ENCODE measurements around the gene GARNL3.

- no peak for TF ChIP-seq POLR2AphosphoS5 (IDR thresholded peaks at IDR 0.05; ENCODE audit: borderline replicate concordance, low read depth, low read length)
- TF ChIP-seq FOXP2 (optimal IDR thresholded peaks at IDR 0.05; ENCODE audit: control extremely low read depth, extremely low read length, insufficient read depth): no peak
- no peak for TF ChIP-seq EZH2 (IDR thresholded peaks at IDR 0.05)
Measured at GRCh38 chr9:127360250-127360649, 95.7 kb downstream of the GARNL3 start.
